Activated CD8-positive, alpha-beta memory T cell treated with anti-CD3 and anti-CD28 coated beads, Interleukin-2, amount 10 ng/mL, durations not matched to agents 7 days and 5 days (primary cell): Measurements from ENCODE around the gene POLR2L. TPM values are rescaled to one million over a fixed set of nuclear protein-coding genes. Genes with fewer than 3 reads are reported as not detected.

Experiments
- ATAC-seq: fragments of 150-1000 bp; cut with Tn5 transposase; one replicate; pipeline ENCODE4 v1.10.0; 2021; ENCODE audit warnings: moderate library complexity
- CTCF ChIA-PET: fragments of 350-600 bp; sonication (Branson Sonifier 250); formaldehyde crosslinking; loops from one replicate; lab custom pipeline; 2021; ENCODE audit warnings: antibody characterized with exemption; lab: Charles Lee
- DNase-seq: peaks from one replicate; pipeline ENCODE4 v3.0.0-alpha.2; 2020
- H3K27ac Mint-ChIP-seq: one replicate; pipeline ENCODE4 v1.8.0; 2021; ENCODE audit warnings: mild to moderate bottlenecking, mixed read lengths
- H3K27me3 Mint-ChIP-seq: one replicate; pipeline ENCODE4 v1.8.0; 2021; ENCODE audit warnings: mixed read lengths
- H3K36me3 Mint-ChIP-seq: one replicate; pipeline ENCODE4 v1.8.0; 2021; ENCODE audit warnings: mild to moderate bottlenecking, mixed read lengths
- H3K4me1 Mint-ChIP-seq: one replicate; pipeline ENCODE4 v1.8.0; 2021; ENCODE audit warnings: mixed read lengths
- H3K4me3 Mint-ChIP-seq: one replicate; pipeline ENCODE4 v1.8.0; 2021; ENCODE audit warnings: mild to moderate bottlenecking, moderate library complexity, mixed read lengths
- H3K9me3 Mint-ChIP-seq: one replicate; pipeline ENCODE4 v1.8.0; 2022; ENCODE audit warnings: low read depth, mixed read lengths
- total RNA-seq, 2 experiments: library from RNA; stranded (reverse); gene quantifications; one replicate each; pipeline ENCODE4 v1.2.3, GENCODE V29; 2021

Gene POLR2L
- total RNA-seq, 2 experiments from 2014 or later: 87.6 to 114 TPM

- no peak for ATAC-seq
- Mint-ChIP-seq H3K4me1 (no peaks in the 10 kb centered on the region), H3K4me3 (no peak overlapping the region), H3K27me3 (no peaks in the 10 kb centered on the region), H3K27ac (no peak overlapping the region), H3K9me3 (no peaks in the 10 kb centered on the region), H3K36me3 (no peaks in the 10 kb centered on the region)
- CTCF ChIA-PET: interaction anchor here (1.3 kb wide), 1 partner anchor 23 kb away, joined by 3 read pairs; no protein-coding TSS in a partner anchor
- DNase-seq: no peak
Measured at GRCh38 chr11:865462-866430, 23.4 kb upstream of the POLR2L start.

GRCh38 chr11:864898-865297 is 22.6 kb upstream of the POLR2L start:
- CTCF ChIA-PET: interaction anchor here (1.3 kb wide), 1 partner anchor 22 kb away, joined by 3 read pairs; no protein-coding TSS in a partner anchor
- H3K36me3 Mint-ChIP-seq: no peaks in the 10 kb centered on the region
- H3K27me3 Mint-ChIP-seq: no peaks in the 10 kb centered on the region
- no peak overlapping the region for H3K4me3 Mint-ChIP-seq
- H3K9me3 Mint-ChIP-seq: no peaks in the 10 kb centered on the region
- H3K4me1 Mint-ChIP-seq: no peaks in the 10 kb centered on the region
- no peak for DNase-seq
- H3K27ac Mint-ChIP-seq: no peak overlapping the region
- no peak for ATAC-seq

DNA sequence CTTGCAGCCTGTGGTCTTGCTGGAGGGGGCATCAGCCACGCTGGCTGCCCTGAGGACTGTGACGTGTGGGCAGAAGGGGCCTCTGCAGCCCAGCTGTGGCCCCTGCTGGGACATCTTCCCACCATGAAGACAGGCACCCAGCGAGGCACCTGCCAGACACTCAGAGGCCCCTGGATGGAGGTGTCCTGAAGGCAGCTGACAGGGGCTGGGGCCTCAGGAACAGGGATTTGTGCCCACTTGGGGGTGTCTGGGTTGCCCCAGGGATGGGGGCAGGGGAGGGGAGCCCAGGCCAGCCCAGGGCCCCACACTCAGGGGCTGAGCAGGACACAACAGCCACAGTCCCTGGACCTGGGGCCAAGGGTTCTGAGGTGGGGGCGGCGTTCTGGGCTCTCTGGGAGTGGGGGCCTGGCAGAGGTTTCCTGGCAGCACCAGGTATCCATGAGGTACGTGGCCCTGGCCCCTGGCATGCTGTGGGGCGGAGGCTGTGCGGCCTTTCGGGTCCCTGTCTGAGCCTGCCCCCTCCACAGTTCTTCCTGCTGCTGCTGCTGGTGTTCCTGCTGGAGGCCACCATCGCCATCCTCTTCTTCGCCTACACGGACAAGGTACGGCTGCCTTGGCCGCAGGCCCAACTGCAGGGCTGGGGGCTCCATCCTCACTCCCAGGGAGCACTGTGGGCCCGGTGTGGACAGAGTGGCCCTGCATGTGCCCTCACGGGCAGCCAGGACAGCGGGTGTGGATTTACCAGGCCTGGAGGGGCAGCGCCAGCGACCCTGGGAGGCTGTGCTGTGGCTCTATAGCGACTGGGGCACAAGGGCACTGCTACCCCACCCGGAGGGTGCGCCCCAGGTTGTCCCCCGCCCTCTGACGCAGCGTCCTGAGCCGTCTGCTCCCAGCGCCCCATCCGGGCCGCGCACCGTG is 21.8 kb upstream of the POLR2L start:
- Mint-ChIP-seq H3K9me3 (no peaks in the 10 kb centered on the region), H3K4me3 (no peak overlapping the region), H3K27me3 (no peaks in the 10 kb centered on the region), H3K4me1 (no peaks in the 10 kb centered on the region), H3K36me3 (no peaks in the 10 kb centered on the region), H3K27ac (no peak overlapping the region)
- DNase-seq (no peak), ATAC-seq (no peak)
- CTCF ChIA-PET: no interaction called here

- ATAC-seq (no peak), DNase-seq (no peak)
- no peaks in the 10 kb centered on the region for H3K4me1 Mint-ChIP-seq
- H3K9me3 Mint-ChIP-seq: no peaks in the 10 kb centered on the region
- no peak overlapping the region for H3K27ac Mint-ChIP-seq
- H3K36me3 Mint-ChIP-seq: no peaks in the 10 kb centered on the region
- H3K4me3 Mint-ChIP-seq: no peak overlapping the region
- H3K27me3 Mint-ChIP-seq: no peaks in the 10 kb centered on the region
- CTCF ChIA-PET: interaction anchor here (1.2 kb wide), 1 partner anchor 15 kb away, joined by 3 read pairs; no protein-coding TSS in a partner anchor
Measured at GRCh38 chr11:863023-863909, 20.9 kb upstream of the POLR2L start.

DNA sequence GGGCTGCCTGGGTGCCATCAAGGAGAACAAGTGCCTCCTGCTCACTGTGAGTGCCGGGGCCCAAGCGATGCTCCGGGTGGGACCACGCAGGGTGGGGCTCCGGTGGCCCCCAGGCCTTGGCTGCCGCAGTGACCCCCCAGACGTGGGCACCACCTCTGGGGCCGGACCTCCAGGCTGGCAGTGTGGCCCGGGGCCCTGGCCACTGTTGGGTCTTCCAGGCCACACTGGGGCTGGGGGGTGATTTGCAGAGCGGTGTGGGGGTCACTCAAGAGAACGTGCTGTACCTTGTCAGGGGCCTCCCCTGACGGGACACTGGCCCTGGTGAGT is 20.3 kb upstream of the POLR2L start:
- H3K36me3 Mint-ChIP-seq: no peaks in the 10 kb centered on the region
- CTCF ChIA-PET: interaction anchor here (1.2 kb wide), 1 partner anchor 14 kb away, joined by 3 read pairs; no protein-coding TSS in a partner anchor
- no peak for ATAC-seq
- no peak overlapping the region for H3K4me3 Mint-ChIP-seq
- no peak for DNase-seq
- H3K27ac Mint-ChIP-seq: no peak overlapping the region
- no peaks in the 10 kb centered on the region for H3K9me3 Mint-ChIP-seq
- H3K27me3 Mint-ChIP-seq: no peaks in the 10 kb centered on the region
- no peaks in the 10 kb centered on the region for H3K4me1 Mint-ChIP-seq

DNA sequence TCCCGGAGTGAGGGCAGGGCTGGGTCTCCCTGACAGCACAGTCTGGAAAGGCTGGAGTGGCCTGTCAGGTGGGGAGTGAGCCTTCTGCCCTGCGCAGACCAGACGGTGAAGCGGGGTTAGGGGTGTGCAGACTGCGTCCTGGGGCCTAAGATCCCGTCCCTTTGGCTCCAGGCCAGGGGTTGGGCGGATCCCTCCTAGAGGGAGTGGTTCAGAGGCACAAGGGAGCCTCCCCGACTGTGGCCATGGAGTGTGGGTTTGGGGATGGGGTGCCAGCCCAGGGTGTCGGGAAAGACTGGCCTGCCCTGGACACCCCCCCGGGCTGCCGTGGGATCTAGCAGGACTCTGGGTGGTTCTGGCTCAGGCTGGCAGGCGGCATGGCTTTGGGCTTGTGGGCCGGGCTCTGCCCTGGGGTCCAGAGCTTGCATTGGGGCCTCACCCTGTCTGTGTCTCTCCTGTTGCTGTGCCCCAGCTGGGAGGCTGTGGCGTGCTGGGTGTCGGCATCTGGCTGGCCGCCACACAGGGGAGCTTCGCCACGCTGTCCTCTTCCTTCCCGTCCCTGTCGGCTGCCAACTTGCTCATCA is 19.8 kb upstream of the POLR2L start:
- ATAC-seq (no peak), DNase-seq (no peak)
- Mint-ChIP-seq H3K4me1 (no peaks in the 10 kb centered on the region), H3K27ac (no peak overlapping the region), H3K9me3 (no peaks in the 10 kb centered on the region), H3K4me3 (no peak overlapping the region), H3K36me3 (no peaks in the 10 kb centered on the region), H3K27me3 (no peaks in the 10 kb centered on the region)
- CTCF ChIA-PET: interaction anchor here (1.2 kb wide), 1 partner anchor 14 kb away, joined by 3 read pairs; no protein-coding TSS in a partner anchor

- Mint-ChIP-seq H3K27ac (no peak overlapping the region), H3K9me3 (no peaks in the 10 kb centered on the region), H3K36me3 (no peaks in the 10 kb centered on the region), H3K4me1 (no peaks in the 10 kb centered on the region), H3K4me3 (no peak overlapping the region), H3K27me3 (no peaks in the 10 kb centered on the region)
- DNase-seq (no peak), ATAC-seq (no peak)
- CTCF ChIA-PET: no interaction called here
Measured at GRCh38 chr11:861105-861479, 18.8 kb upstream of the POLR2L start.

DNA sequence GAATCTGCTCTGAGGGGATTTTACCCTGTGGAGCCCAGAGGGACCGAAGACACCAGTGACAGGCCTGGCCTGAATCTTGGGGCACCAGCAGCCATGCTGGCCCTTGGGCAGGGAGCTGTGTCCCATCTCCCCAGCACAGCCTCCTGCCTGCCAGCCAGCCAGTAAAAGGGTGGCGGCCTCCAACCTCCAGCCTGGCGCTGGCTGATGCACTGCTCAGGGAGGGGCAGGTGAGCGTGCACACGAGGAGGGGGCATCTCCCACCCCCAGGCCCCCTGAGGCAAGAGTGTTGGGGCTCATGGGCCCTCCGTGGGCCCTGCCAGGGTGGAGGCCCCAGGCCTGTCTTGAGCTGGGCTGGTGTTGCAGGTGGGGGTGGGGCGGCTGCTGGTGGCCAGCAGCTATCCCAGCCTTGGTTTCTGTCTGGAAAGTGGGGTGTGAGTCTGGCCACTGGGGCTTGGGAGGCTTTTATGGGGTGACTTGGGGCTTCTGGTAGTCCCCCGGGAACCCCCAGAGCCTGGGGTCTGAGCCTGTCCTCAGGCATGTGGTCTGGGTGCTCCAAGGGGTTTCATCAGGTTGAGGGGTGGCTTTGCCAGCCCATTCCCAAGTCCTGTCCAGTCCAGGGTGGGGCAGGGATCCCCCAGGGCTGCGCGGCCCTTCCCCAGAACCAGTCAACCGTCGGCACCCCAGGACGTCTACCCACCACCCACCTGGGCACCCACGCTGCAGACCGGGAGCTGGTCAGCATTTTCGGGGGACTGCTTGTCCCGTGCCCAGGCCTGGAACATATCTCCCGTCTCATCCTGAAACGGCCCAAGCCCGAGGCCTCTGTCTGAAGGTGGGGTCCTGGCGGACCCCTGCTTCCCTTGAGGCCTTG is 18.1 kb upstream of the POLR2L start:
- CTCF ChIA-PET: no interaction called here
- H3K4me3 Mint-ChIP-seq: no peak overlapping the region
- no peaks in the 10 kb centered on the region for H3K36me3 Mint-ChIP-seq
- no peaks in the 10 kb centered on the region for H3K27me3 Mint-ChIP-seq
- no peaks in the 10 kb centered on the region for H3K9me3 Mint-ChIP-seq
- no peaks in the 10 kb centered on the region for H3K4me1 Mint-ChIP-seq
- H3K27ac Mint-ChIP-seq: no peak overlapping the region
- DNase-seq (no peak), ATAC-seq (no peak)

GRCh38 chr11:859394-860131 is 17.2 kb upstream of the POLR2L start:
- Mint-ChIP-seq H3K9me3 (no peaks in the 10 kb centered on the region), H3K4me3 (no peak overlapping the region)
- ATAC-seq: no peak

GRCh38 chr11:858762-859339 is 16.5 kb upstream of the POLR2L start:
- Mint-ChIP-seq H3K36me3 (no peaks in the 10 kb centered on the region), H3K4me1 (no peaks in the 10 kb centered on the region), H3K27ac (no peak overlapping the region), H3K4me3 (no peak overlapping the region), H3K9me3 (no peaks in the 10 kb centered on the region), H3K27me3 (no peaks in the 10 kb centered on the region)
- no peak for DNase-seq
- no peak for ATAC-seq
- CTCF ChIA-PET: no interaction called here

More at GRCh38 chr11:859394-860131, 17.2 kb upstream of the POLR2L start:
- Mint-ChIP-seq H3K27ac (no peak overlapping the region), H3K4me1 (no peaks in the 10 kb centered on the region), H3K27me3 (no peaks in the 10 kb centered on the region), H3K36me3 (no peaks in the 10 kb centered on the region)
- CTCF ChIA-PET: no interaction called here
- no peak for DNase-seq

GRCh38 chr11:858053-858761 is 15.9 kb upstream of the POLR2L start:
- DNase-seq (no peak), ATAC-seq (no peak)
- Mint-ChIP-seq H3K36me3 (no peaks in the 10 kb centered on the region), H3K27ac (no peak overlapping the region), H3K27me3 (no peaks in the 10 kb centered on the region), H3K4me1 (no peaks in the 10 kb centered on the region), H3K9me3 (no peaks in the 10 kb centered on the region), H3K4me3 (no peak overlapping the region)
- CTCF ChIA-PET: no interaction called here
